Adrenal gland (tissue), 5 donors: ENCODE results near the gene ATXN7L1.

Source experiments
- CTCF ChIP-seq, 6 experiments: fragments of 450-650 bp in 4 of 6; fragments of 200-600 bp in 2 of 6; sonication (generic) in 1 of 6; IDR thresholded peaks; 1 replicate in 5 of 6; 2 replicates in 1 of 6; pipeline versions ENCODE4 v1.5.1 to v1.8.0; 2016 to 2021; ENCODE audit warnings: antibody characterized with exemption in 6 of 6, mild to moderate bottlenecking in 2 of 6, moderate library complexity in 1 of 6
- POLR2A ChIP-seq, 2 donors: fragments of 450-650 bp; IDR thresholded peaks; one replicate each; pipeline ENCODE4 v1.6.1; 2017; ENCODE audit warnings: antibody characterized with exemption in 2 of 2, mild to moderate bottlenecking in 2 of 2, moderate library complexity in 1 of 2
- donor health status: DM: no; HTN: no; CAD: no.

DNA sequence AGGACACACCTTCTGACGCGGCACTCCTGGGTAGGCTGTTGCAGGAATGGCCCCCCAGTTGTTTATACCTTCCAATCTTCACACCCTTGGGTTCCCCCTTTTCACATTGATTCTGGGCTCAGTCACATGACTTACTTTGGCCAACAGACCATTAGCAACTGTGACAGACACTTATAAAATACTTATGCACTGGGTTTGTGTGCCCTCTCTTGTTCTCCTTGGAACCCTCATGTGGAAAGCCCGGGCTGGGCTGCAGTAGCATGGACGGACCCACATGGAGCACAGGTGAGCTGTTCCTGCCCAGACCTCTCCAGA lies 69.0 kb downstream of the ATXN7L1 start:
- TF ChIP-seq CTCF (IDR thresholded peaks at IDR 0.05) (no peak), POLR2A (IDR thresholded peaks at IDR 0.05) (no peak)
